DMS79 treated with DMSO at 0.1 percent for 48 hours (cell line): ENCODE measurements around the gene RIT2.
"Not testable (repeated sequence)": the region's sequence is repeated elsewhere in the genome, so short reads cannot be mapped to it uniquely, and the experiment has no call there.

ENCODE experiments used
- DNase-seq: peaks from one replicate; lab custom pipeline; 2025; lab: John Stamatoyannopoulos, UW

The RIT2 gene

GRCh38 chr18:42756214-42756613, 359.3 kb downstream of the RIT2 start:
- DNase-seq: no peak

GRCh38 chr18:42752916-42753315, 362.6 kb downstream of the RIT2 start:
- no peak for DNase-seq

GRCh38 chr18:42746794-42747193, 368.7 kb downstream of the RIT2 start:
- DNase-seq: no peak

- no peak for DNase-seq
Measured at GRCh38 chr18:42745931-42746330, 369.6 kb downstream of the RIT2 start.

- DNase-seq: no peak
Measured at GRCh38 chr18:42745171-42745570, 370.3 kb downstream of the RIT2 start.

GRCh38 chr18:42743373-42744138, 371.9 kb downstream of the RIT2 start:
- DNase-seq: no peak

- DNase-seq: no peak
Measured at GRCh38 chr18:42742969-42743368, 372.5 kb downstream of the RIT2 start.

- no peak for DNase-seq
Measured at GRCh38 chr18:42742474-42742873, 373.0 kb downstream of the RIT2 start.

- DNase-seq: not testable (repeated sequence)
Measured at GRCh38 chr18:42741805-42742347, 373.6 kb downstream of the RIT2 start.

GRCh38 chr18:42741299-42741698, 374.2 kb downstream of the RIT2 start:
- DNase-seq: not testable (repeated sequence)

GRCh38 chr18:42736074-42736473, 379.4 kb downstream of the RIT2 start:
- DNase-seq: no peak

- DNase-seq: no peak
Measured at GRCh38 chr18:42734520-42734919, 381.0 kb downstream of the RIT2 start.

- no peak for DNase-seq
Measured at GRCh38 chr18:42730272-42730671, 385.2 kb downstream of the RIT2 start.

- DNase-seq: peak; percentile 84
Measured at GRCh38 chr18:42719221-42719620, 396.3 kb downstream of the RIT2 start.

GRCh38 chr18:42712065-42712464, 403.4 kb downstream of the RIT2 start:
- no peak for DNase-seq

- no peak for DNase-seq
Measured at GRCh38 chr18:42707080-42707479, 408.4 kb downstream of the RIT2 start.

- peak; percentile 25 for DNase-seq
Measured at GRCh38 chr18:42706618-42707017, 408.9 kb downstream of the RIT2 start.

GRCh38 chr18:42706029-42706608, 409.4 kb downstream of the RIT2 start:
- no peak for DNase-seq
